K562 (cell line): ENCODE results near the gene FES. TPM values are rescaled to one million over a fixed set of nuclear protein-coding genes. Genes with fewer than 3 reads are reported as not detected.

Source experiments
- ADNP ChIP-seq: fragments of 200-800 bp; sonication (Bioruptor generic); IDR thresholded peaks from 2 replicates; pipeline ENCODE4 v1.6.1; 2016; ENCODE audit warnings: missing genetic modification characterization, missing compliant biosample characterization
- ARID1B ChIP-seq: fragments of 450-650 bp; IDR thresholded peaks from 2 replicates; pipeline ENCODE4 v1.6.1; 2016; ENCODE audit warnings: antibody characterized with exemption, mild to moderate bottlenecking, inconsistent platforms
- CREB1 ChIP-seq, 2 experiments: sonication (generic) in 1 of 2; formaldehyde crosslinking in 1 of 2; IDR thresholded peaks; 2 replicates each; pipeline versions ENCODE4 v1.6.1 to v1.8.0; 2012 to 2022; ENCODE audit warnings: inconsistent platforms in 1 of 2, mild to moderate bottlenecking in 1 of 2, missing genetic modification reagents in 1 of 2, moderate library complexity in 1 of 2
- E2F6 ChIP-seq, 2 experiments: IDR thresholded peaks; 2 replicates each; pipeline ENCODE4 v1.6.1; 2011; ENCODE audit warnings: borderline replicate concordance in 1 of 2, control low read depth in 1 of 2, low read depth in 1 of 2, low read length in 1 of 2, mild to moderate bottlenecking in 1 of 2, mixed read lengths in 1 of 2, moderate library complexity in 1 of 2; ENCODE audit not compliant: insufficient read depth in 1 of 2, insufficient read length in 1 of 2, poor library complexity in 1 of 2, severe bottlenecking in 1 of 2; ENCODE audit errors: extremely low read depth in 1 of 2
- HSF4 ChIP-seq: fragments of 250-450 bp; sonication (Bioruptor Pico); IDR thresholded peaks from 2 replicates; pipeline ENCODE4 v2.1.2; 2022; ENCODE audit warnings: mild to moderate bottlenecking, moderate library complexity, borderline replicate concordance
- KDM1A ChIP-seq, 2 experiments: fragments of 450-650 bp; IDR thresholded peaks; 2 replicates each; pipeline ENCODE4 v1.6.1; 2016; ENCODE audit warnings: mild to moderate bottlenecking in 2 of 2
- KLF13 ChIP-seq: fragments of 450-650 bp; IDR thresholded peaks from 2 replicates; pipeline ENCODE4 v1.6.1; 2016; ENCODE audit warnings: missing genetic modification characterization, low read depth, mild to moderate bottlenecking, missing compliant biosample characterization, moderate library complexity, borderline replicate concordance
- MEF2D ChIP-seq: conservative IDR thresholded peaks from 2 replicates; pipeline ENCODE4 v1.6.1; 2016; ENCODE audit warnings: low read depth, missing genetic modification characterization, missing compliant biosample characterization
- MLLT1 ChIP-seq, 2 experiments: fragments of 450-650 bp; IDR thresholded peaks; 2 replicates each; pipeline ENCODE4 v1.6.1; 2016
- PYGO2 ChIP-seq: fragments of 450-650 bp; IDR thresholded peaks from 2 replicates; pipeline ENCODE4 v1.6.1; 2016; ENCODE audit warnings: mild to moderate bottlenecking, missing genetic modification characterization, moderate library complexity, missing compliant biosample characterization
- SMARCA4 ChIP-seq: fragments of 450-650 bp; IDR thresholded peaks from 2 replicates; pipeline ENCODE4 v1.6.1; 2016
- TEAD4 ChIP-seq, 2 experiments: sonication (generic) in 1 of 2; formaldehyde crosslinking in 1 of 2; IDR thresholded peaks; 2 replicates each; pipeline versions ENCODE4 v1.6.1 to v1.8.0; 2012 to 2022; ENCODE audit warnings: borderline replicate concordance in 1 of 2, inconsistent platforms in 1 of 2, low read length in 1 of 2, mild to moderate bottlenecking in 1 of 2, missing genetic modification reagents in 1 of 2
- ZNF174 ChIP-seq: fragments of 250-450 bp; sonication (Bioruptor Pico); IDR thresholded peaks from 2 replicates; pipeline ENCODE4 v1.4.0; 2020; ENCODE audit warnings: mild to moderate bottlenecking
- ZNF239 ChIP-seq: fragments of 250-450 bp; sonication (Bioruptor Pico); IDR thresholded peaks from 2 replicates; pipeline ENCODE4 v1.4.0; 2020; ENCODE audit warnings: mild to moderate bottlenecking
- ZNF311 ChIP-seq: fragments of 250-450 bp; sonication (Bioruptor Pico); IDR thresholded peaks from 2 replicates; pipeline ENCODE4 v1.4.0; 2020; ENCODE audit warnings: mild to moderate bottlenecking, moderate library complexity
- ZNF76 ChIP-seq: fragments of 250-450 bp; sonication (Bioruptor Pico); IDR thresholded peaks from 2 replicates; pipeline ENCODE4 v1.4.0; 2020; ENCODE audit warnings: mild to moderate bottlenecking, moderate library complexity, borderline replicate concordance
- polyA plus RNA-seq, 8 experiments: library from polyadenylated mRNA; depleted of rRNA in 4 of 8; stranded (reverse) in 5 of 8; unstranded in 3 of 8; fragments of >200 nt; fragmentation: Nextera tagmentation in 2 of 8; fragmentation: Illumina TruSeq in 1 of 8; extraction: Ambion mirVana in 2 of 8; extraction: Trizol in 1 of 8; gene quantifications; 2 replicates each; pipeline versions ENCODE4 v1.2.1 to v1.2.3, GENCODE V29; 2011 to 2014; ENCODE audit warnings: inconsistent platforms in 1 of 8, missing spikeins in 1 of 8
- total RNA-seq, 7 experiments: library from RNA; depleted of rRNA in 6 of 7; stranded (reverse); fragments of >200 nt in 6 of 7; fragmentation: Illumina TruSeq in 2 of 7; extraction: Trizol in 2 of 7; gene quantifications; 2 replicates each; pipeline versions ENCODE4 v1.2.1 to v1.2.3, GENCODE V29; 2011 to 2021; ENCODE audit warnings: low replicate concordance in 1 of 7
- TF ChIP-seq, protein P1 (sequence below): fragments of 450-650 bp; conservative IDR thresholded peaks from 2 replicates; pipeline ENCODE4 v1.6.1; 2016; ENCODE audit warnings: missing genetic modification characterization, low read depth, mild to moderate bottlenecking, missing compliant biosample characterization, moderate library complexity
- TF ChIP-seq, protein P2 (sequence below): sonication (generic); formaldehyde crosslinking; IDR thresholded peaks from 2 replicates; pipeline ENCODE4 v1.4.0; 2020; ENCODE audit warnings: mild to moderate bottlenecking, missing genetic modification reagents

The FES gene
- total and polyA plus RNA-seq, 9 of the 15 experiments (the other 6 are each of a cell fraction or from before 2014, with no cell fraction given) = 0.38 to 2.6 (median 0.82) TPM

GRCh38 chr15:90834626-90835025 lies 49.7 kb upstream of the FES start (continued):
- TF ChIP-seq TEAD4 (IDR thresholded peaks at IDR 0.05; ENCODE audit: low read length) (0 out of 2 replicates have a peak, but pooled peaks have one; percentile 14), TEAD4 (CRISPR knock-in tag; IDR thresholded peaks at IDR 0.05; ENCODE audit: borderline replicate concordance) (no peak), MLLT1 (IDR thresholded peaks at IDR 0.05) (no peak), ARID1B (peak; percentile 48; the same call in 1 of the 2 replicates), KDM1A (IDR thresholded peaks at IDR 0.05) (no peak), E2F6 (IDR thresholded peaks at IDR 0.05; ENCODE audit: borderline replicate concordance in 1 of 2, extremely low read depth in 1 of 2, insufficient read depth in 1 of 2, insufficient read length in 1 of 2, low read depth in 1 of 2, low read length in 1 of 2, poor library complexity in 1 of 2, severe bottlenecking in 1 of 2) (no peak), SMARCA4 (0 out of 2 replicates have a peak, but pooled peaks have one; percentile 22), PYGO2 (no peak), ZNF239 (no peak), ZNF76 (CRISPR knock-in tag) (no peak), ADNP (tag) (no peak), ZNF311 (CRISPR knock-in tag) (no peak), HSF4 (CRISPR knock-in tag) (no peak), CREB1 (IDR thresholded peaks at IDR 0.05) (no peak), CREB1 (CRISPR knock-in tag; IDR thresholded peaks at IDR 0.05) (no peak), MEF2D (0 out of 2 replicates have a peak, but pooled peaks have one; percentile 2), ZNF174 (CRISPR knock-in tag) (no peak), KLF13 (tag) (no peak)
- TF ChIP-seq, protein P1, sequence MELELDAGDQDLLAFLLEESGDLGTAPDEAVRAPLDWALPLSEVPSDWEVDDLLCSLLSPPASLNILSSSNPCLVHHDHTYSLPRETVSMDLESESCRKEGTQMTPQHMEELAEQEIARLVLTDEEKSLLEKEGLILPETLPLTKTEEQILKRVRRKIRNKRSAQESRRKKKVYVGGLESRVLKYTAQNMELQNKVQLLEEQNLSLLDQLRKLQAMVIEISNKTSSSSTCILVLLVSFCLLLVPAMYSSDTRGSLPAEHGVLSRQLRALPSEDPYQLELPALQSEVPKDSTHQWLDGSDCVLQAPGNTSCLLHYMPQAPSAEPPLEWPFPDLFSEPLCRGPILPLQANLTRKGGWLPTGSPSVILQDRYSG = no peak
- TF ChIP-seq, protein P2, sequence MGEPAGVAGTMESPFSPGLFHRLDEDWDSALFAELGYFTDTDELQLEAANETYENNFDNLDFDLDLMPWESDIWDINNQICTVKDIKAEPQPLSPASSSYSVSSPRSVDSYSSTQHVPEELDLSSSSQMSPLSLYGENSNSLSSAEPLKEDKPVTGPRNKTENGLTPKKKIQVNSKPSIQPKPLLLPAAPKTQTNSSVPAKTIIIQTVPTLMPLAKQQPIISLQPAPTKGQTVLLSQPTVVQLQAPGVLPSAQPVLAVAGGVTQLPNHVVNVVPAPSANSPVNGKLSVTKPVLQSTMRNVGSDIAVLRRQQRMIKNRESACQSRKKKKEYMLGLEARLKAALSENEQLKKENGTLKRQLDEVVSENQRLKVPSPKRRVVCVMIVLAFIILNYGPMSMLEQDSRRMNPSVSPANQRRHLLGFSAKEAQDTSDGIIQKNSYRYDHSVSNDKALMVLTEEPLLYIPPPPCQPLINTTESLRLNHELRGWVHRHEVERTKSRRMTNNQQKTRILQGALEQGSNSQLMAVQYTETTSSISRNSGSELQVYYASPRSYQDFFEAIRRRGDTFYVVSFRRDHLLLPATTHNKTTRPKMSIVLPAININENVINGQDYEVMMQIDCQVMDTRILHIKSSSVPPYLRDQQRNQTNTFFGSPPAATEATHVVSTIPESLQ (CRISPR knock-in tag) = 0 out of 2 replicates have a peak, but pooled peaks have one; percentile 68
